ENCODE results near the gene GATA5. TPM values are rescaled to one million over a fixed set of nuclear protein-coding genes. Genes with fewer than 3 reads are reported as not detected.

GATA5 gene
- total RNA-seq, 2 experiments from 2014 or later = not detected

DNA sequence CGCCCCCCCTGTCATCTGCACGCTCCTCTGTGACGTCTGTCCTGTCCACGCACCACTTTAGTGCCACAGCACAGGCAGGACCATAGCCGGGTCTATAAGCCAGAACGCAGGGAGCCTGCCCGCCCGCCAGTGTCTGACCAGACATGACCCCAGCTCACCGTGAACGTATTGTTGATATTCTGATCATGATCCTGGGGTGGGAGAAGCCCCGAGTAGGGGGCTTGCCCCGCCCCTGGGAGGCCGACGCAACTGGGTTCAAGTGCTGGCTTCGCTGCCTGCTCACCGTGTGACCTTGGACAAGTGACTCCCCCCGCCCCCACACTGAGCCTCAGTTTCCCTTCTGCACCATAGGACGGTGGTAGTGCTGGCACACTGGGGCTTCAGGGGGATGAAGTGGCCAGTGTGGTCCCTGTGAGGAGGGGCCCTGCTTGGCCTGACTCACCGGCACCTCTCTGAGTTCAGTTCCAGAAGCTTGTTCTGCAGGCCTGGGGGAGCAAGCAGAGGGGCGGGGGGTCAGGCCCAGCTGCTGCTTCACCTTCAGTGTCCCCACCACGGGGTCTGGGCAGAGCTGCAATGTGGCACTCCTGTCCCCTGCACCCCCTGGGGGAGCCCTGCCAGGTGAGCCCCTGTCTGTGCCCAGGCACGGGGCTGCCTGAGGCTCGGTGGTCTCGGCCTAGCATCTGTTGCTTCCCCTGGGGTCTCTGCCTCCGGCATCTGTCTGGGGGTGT is 57.6 kb downstream of the GATA5 start:
- POLR2A ChIA-PET = no interaction called here
- Mint-ChIP-seq H3K4me1 (no peaks in the 10 kb centered on the region), H3K4me3 (no peak overlapping the region), H3K27me3 (no peaks in the 10 kb centered on the region), H3K27ac (no peak overlapping the region), H3K9me3 (no peaks in the 10 kb centered on the region), H3K36me3 (no peaks in the 10 kb centered on the region)
- DNase-seq (no peak), ATAC-seq (ENCODE audit: low read depth) (no peak)

GRCh38 chr20:62416651-62417637 is 58.9 kb downstream of the GATA5 start:
- H3K4me3 Mint-ChIP-seq = no peak overlapping the region
- H3K36me3 Mint-ChIP-seq = no peaks in the 10 kb centered on the region
- POLR2A ChIA-PET = no interaction called here
- DNase-seq (no peak), ATAC-seq (ENCODE audit: low read depth) (no peak)
- H3K27me3 Mint-ChIP-seq = no peaks in the 10 kb centered on the region
- no peaks in the 10 kb centered on the region for H3K4me1 Mint-ChIP-seq
- H3K9me3 Mint-ChIP-seq = no peaks in the 10 kb centered on the region
- no peak overlapping the region for H3K27ac Mint-ChIP-seq

DNA sequence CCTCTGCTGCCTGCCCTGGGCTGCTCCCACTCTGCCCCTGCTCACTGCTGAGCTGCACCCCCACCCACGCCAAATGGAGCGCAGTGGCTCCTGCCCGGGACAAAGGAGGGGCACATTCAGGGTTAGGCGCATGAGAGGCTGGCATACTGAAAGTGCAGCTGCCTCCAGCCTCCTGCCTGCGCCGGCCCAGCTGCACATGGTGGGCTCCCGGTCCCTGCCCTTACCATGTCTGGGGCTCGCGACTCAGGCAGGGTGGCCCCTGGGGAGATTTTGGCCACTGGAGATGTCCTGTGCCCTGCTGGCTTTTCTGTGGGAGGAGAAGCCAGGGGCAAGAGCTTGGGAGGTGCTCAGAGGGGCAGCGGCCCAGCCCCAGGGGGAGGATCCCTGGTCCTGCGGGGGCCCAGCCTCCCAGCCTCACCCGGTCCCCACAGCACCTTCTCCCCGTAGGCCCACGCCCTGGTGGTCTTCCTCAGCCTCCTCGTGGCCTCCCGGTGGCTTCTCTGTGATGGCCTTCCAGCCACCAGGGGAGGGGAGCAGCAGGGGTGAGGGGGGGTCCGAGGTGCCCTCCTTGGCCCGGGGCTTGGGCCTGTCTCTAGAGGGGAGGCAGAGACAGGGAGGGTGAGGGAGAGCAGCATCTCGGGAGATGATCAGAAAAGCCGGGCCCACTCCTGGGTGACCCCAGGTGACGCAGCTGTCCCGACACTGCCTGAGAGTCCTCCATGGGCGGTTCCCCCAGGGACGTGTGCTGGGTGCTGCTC is 60.3 kb downstream of the GATA5 start:
- no peaks in the 10 kb centered on the region for H3K36me3 Mint-ChIP-seq
- no peak overlapping the region for H3K4me3 Mint-ChIP-seq
- H3K9me3 Mint-ChIP-seq = no peaks in the 10 kb centered on the region
- POLR2A ChIA-PET = no interaction called here
- DNase-seq (no peak), ATAC-seq (ENCODE audit: low read depth) (no peak)
- H3K27ac Mint-ChIP-seq = no peak overlapping the region
- no peaks in the 10 kb centered on the region for H3K4me1 Mint-ChIP-seq
- no peaks in the 10 kb centered on the region for H3K27me3 Mint-ChIP-seq

- no peaks in the 10 kb centered on the region for H3K4me1 Mint-ChIP-seq
- H3K4me3 Mint-ChIP-seq = no peak overlapping the region
- H3K27ac Mint-ChIP-seq = no peak overlapping the region
- no peaks in the 10 kb centered on the region for H3K36me3 Mint-ChIP-seq
- POLR2A ChIA-PET = no interaction called here
- ATAC-seq (ENCODE audit: low read depth) (no peak), DNase-seq (no peak)
- H3K9me3 Mint-ChIP-seq = no peaks in the 10 kb centered on the region
- H3K27me3 Mint-ChIP-seq = peaks cover 3% of the 10 kb centered on the region
Measured at GRCh38 chr20:62413896-62414481, 61.8 kb downstream of the GATA5 start.

Other genes starting within 250 kb of the GATA5 start
- gene OSBPL2, start 237.5 kb downstream of the GATA5 start, total RNA-seq = 10 to 100 TPM; 47.2 to 49.5 TPM
- gene ADRM1, start 173.0 kb downstream of the GATA5 start, total RNA-seq = 10 to 100 TPM; 72.4 to 74.6 TPM
- gene LAMA5, start 108.7 kb downstream of the GATA5 start, total RNA-seq = under 1 TPM; 0.54 to 0.80 TPM
- gene RPS21, start 88.9 kb downstream of the GATA5 start, total RNA-seq = 1,000 to 10,000 TPM; 2,045 to 2,157 TPM
- gene CABLES2, start 68.7 kb downstream of the GATA5 start, total RNA-seq = 10 to 100 TPM; 12.1 to 14.4 TPM
- gene RBBP8NL, start 48.5 kb downstream of the GATA5 start, total RNA-seq = not detected
- gene SLCO4A1, start 166.5 kb upstream of the GATA5 start, total RNA-seq = 10 to 100 TPM; 57.5 to 61.9 TPM
- under 1 TPM; 0.33 to 0.37 TPM for gene NTSR1, start 232.8 kb upstream of the GATA5 start, total RNA-seq

All from activated naive CD8-positive, alpha-beta T cell treated with anti-CD3 and anti-CD28 coated beads, Interleukin-2, amount 10 ng/mL, durations not matched to agents 7 days and 5 days (primary cell).